Measurements from ENCODE around the gene MRPS22.
"Not testable (repeated sequence)": the region's sequence is repeated elsewhere in the genome, so short reads cannot be mapped to it uniquely, and the experiment has no call there.

MRPS22 gene

GRCh38 chr3:139326707-139327106, 17.1 kb upstream of the MRPS22 start:
- H3K27ac ChIP-seq, result no peak overlapping the region
- no peak for TF ChIP-seq CTCF (conservative IDR thresholded peaks at IDR 0.05)

GRCh38 chr3:139327231-139327630, 16.6 kb upstream of the MRPS22 start:
- TF ChIP-seq CTCF (conservative IDR thresholded peaks at IDR 0.05), result no peak
- H3K27ac ChIP-seq, result no peak overlapping the region

DNA sequence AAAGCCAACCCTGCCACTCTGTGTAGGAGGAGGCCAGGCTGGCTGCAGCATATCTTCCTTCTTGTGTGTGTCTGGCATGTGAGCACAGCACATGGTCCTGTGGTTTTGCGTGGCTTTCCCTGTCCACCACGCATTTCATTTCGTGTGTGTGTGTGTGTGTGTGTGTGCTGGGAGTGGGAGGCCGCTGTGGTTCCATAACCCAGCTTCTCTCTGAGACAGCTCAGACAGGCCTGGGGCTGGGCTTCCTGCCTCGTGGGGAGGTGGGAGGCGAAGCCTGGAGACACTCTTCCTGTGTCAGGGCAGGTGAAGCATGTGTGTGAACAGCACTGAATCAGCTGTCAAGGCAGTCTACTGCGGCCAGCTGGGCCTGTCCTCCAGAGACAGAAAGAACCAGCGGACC, 16.0 kb upstream of the MRPS22 start:
- H3K27ac ChIP-seq, result no peak overlapping the region
- TF ChIP-seq CTCF (conservative IDR thresholded peaks at IDR 0.05), result no peak

GRCh38 chr3:139328356-139328755, 15.5 kb upstream of the MRPS22 start:
- no peak for TF ChIP-seq CTCF (conservative IDR thresholded peaks at IDR 0.05)
- no peak overlapping the region for H3K27ac ChIP-seq

GRCh38 chr3:139329364-139329850, 14.4 kb upstream of the MRPS22 start:
- TF ChIP-seq CTCF (conservative IDR thresholded peaks at IDR 0.05), result peak; percentile 98

GRCh38 chr3:139332092-139332491, 11.7 kb upstream of the MRPS22 start:
- H3K27ac ChIP-seq, result no peak overlapping the region
- no peak for TF ChIP-seq CTCF (conservative IDR thresholded peaks at IDR 0.05)

More at GRCh38 chr3:139329364-139329850, 14.4 kb upstream of the MRPS22 start:
- H3K27ac ChIP-seq, result peak overlapping the region; percentile 7; the same call in 1 of the 2 replicates

DNA sequence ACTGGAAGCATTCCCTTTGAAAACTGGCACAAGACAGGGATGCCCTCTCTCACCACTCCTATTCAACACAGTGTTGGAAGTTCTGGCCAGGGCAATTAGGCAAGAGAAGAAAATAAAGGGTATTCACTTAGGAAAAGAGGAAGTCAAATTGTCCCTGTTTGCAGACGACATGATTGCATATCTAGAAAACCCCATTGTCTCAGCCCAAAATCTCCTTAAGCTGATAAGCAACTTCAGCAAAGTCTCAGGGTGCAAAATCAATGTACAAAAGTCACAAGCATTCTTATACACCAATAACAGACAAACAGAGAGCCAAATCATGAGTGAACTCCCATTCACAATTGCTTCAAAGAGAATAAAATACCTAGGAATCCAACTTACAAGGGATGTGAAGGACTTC, 9.1 kb upstream of the MRPS22 start:
- not testable (repeated sequence) for H3K27ac ChIP-seq

GRCh38 chr3:139338405-139338804, 5.4 kb upstream of the MRPS22 start:
- no peak for TF ChIP-seq CTCF (conservative IDR thresholded peaks at IDR 0.05)
- H3K27ac ChIP-seq, result no peak overlapping the region

Data from VCaP (cell line).